IPS DF 19.7 (cell line): Measurements from ENCODE around the gene CTDSPL2.
"Not testable (repeated sequence)": the region's sequence is repeated elsewhere in the genome, so short reads cannot be mapped to it uniquely, and the experiment has no call there.

Source experiments
- DNase-seq: peaks from one replicate; pipeline ENCODE4 v3.0.0-alpha.2; 2013; ENCODE audit warnings: low read depth, low spot score

CTDSPL2 gene

GRCh38 chr15:44482090-44482489 lies 54.7 kb downstream of the CTDSPL2 start:
- no peak for DNase-seq

DNA sequence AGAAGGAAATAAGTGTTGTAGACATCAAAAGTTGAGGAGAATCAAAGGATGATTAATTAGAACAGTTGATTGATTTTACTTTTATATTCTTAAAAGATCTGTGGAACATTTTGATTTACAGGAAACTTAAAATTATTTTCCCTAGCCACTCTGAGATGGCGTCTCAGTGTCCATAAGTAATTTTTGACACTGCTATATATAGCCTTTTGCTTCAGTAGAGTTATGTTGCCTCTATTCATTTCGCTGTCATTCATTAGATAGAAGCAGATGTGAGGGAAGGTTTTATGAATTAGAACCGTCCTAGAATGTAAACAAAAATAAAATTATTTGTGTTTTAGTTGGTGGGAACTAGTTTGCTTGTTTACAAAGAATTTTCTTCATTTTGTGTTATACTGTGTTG lies 58.5 kb downstream of the CTDSPL2 start:
- DNase-seq, result no peak

- DNase-seq, result no peak
Measured at GRCh38 chr15:44489464-44489863, 62.0 kb downstream of the CTDSPL2 start.

DNA sequence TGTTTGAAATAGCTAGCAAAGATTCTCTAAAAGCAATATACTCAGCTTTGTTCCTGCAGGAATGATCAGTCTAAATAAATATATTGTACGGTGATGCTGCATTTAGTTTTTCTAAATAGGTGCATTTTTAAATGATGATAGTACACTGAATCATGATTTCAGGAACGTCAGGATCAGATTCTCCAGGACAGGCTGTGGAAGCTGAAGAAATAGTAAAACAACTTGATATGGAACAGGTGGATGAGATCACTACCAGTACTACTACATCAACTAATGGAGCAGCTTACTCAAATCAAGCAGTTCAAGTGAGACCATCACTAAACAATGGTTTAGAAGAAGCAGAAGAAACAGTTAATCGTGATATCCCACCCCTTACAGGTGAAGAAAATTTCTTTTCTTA lies 63.2 kb downstream of the CTDSPL2 start:
- no peak for DNase-seq

GRCh38 chr15:44492040-44492439 lies 64.6 kb downstream of the CTDSPL2 start:
- no peak for DNase-seq

DNA sequence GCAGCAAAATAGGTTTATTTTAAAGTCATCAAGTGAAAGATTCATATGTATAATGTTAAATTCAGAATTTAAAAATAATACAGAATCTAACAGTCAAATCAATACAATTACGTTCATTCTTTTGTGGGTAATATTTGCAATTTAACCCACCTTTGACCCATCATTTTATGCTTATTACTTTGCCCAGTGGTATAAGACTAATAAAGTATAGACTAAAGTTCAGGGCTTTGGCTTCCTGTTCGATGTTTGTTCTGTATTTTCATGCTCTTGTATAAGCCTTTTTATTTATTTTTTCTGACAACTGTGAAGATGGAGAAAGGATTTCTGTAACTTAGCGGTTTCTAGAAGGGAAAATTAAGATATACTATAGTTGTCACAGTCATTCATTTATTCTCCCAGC lies 65.2 kb downstream of the CTDSPL2 start:
- no peak for DNase-seq

DNA sequence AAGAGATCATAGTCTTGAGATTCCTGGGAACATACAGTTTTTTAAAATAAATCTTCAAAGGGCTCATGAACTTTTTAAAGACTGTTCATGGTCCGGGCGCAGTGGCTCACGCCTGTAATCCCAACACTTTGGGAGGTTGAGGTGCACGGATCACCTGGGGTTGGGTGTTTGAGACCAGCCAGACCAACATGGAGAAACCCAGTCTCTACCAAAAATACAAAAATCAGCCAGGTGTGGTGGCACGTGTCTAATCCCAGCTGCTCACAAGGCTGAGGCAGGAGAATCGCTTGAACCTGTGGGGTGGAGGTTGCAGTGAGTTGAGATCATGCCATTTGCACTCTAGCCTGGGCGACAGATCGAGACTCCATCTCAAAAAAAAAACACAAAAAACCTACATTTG lies 68.1 kb downstream of the CTDSPL2 start:
- DNase-seq, result no peak

DNA sequence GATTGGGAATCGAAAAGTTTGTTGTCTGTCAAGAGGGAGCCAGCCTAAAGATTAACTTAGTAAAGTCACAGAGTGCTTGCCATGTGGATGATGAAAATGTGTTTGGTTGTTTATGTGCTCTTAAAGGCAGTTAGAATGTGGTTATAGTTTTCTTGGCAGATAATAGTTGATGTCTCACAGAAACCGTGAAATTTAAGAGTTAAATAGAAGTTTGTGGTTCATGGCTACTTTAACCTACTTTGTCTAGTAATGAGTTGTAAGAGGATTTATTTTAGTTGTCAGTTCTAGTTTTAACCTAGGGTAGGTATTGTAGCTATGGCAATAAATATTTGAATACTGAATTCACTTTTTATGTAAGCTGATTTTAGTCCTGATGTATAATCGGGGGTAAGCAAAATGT lies 73.1 kb downstream of the CTDSPL2 start:
- no peak for DNase-seq

- peak; percentile 2 for DNase-seq
Measured at GRCh38 chr15:44501768-44502366, 74.4 kb downstream of the CTDSPL2 start.

- no peak for DNase-seq
Measured at GRCh38 chr15:44516436-44516835, 89.0 kb downstream of the CTDSPL2 start.

DNA sequence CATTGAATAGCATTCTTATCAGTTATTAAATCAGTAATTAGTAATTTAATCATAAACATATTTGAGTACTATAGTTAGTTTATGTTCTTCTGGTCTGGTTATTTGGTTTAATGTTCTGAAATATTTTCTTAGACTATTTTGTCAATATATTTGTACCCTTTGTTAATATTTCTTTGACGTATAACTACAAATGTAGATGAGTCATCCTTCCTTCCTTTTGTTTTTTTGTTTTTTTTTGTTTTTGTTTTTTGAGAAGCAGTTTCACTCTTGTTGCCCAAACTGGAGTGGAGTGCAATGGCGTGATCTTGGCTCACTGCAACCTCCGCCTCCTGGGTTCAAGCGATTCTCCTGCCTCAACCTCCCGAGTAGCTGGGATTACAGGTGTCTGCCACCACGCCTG lies 92.1 kb downstream of the CTDSPL2 start:
- DNase-seq, result no peak

DNA sequence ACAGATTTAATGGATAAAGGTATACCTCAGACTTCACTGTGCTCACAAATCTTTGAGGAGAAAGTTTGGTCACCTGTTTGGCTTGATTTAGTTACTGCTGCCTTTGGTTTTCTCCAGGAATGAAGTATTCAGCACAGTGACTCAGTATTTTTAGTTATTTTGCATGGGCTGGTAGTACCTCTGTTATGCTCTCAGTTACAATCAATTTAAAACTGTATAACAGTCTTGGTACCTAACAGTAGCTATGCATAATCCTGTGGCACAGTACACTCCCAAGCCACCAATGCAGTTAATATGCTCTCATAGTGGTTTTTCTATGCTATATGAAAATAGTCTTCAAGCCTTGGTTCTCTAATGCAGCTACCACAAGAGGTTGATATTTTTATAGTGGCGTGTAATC lies 97.6 kb downstream of the CTDSPL2 start:
- no peak for DNase-seq

DNA sequence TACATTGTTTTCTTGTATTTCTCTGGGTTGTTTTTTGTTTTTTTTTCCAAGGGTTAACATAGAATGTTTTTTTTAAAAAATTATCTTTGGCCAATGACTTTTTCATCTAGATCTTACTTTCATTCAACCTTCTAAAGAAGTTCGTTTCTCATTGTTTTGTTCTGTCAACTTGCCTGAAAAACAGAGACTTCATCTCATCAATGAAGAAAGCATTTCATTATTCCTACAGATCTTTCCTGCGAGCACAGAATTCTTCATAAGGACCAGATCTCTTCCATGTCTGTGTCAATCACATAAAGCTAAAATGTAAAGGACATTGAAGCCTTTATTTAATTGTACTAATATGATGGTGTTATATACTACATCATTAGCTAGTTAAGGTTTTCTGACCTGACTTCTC lies 99.8 kb downstream of the CTDSPL2 start:
- DNase-seq, result no peak

DNA sequence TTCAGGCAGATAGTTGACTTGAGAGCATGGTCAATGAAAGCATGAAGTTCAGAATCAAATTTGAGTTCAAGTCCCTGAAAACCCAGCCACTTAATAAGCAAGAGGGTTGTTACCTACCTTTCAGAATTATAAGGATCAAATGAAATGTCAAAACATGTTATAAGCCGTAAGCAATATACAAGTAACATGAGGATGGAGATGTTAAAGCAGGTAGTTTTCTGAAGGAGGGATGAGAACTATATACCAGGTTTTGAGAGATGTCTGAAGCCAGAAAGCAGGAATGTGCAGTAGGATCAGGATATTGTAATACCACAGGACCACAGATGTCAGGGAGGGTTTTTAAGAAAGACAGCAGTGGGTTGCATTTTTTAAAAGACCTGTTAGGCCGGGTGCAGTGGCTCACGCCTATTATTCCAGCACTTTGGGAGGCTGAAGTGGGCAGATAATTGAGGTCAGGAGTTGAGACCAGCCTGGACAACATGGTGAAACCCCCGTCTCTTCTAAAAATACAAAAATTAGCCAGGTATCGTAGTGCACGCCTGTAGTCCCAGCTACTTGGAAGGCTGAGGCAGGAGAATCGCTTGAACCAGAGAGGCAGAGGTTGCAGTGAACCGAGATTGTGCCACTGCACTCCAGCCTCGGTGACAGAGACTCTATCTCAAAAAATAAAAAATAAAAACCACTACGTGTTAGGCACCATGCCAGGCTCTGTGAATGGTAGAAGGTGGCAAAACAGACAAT lies 102.6 kb downstream of the CTDSPL2 start:
- no peak for DNase-seq

GRCh38 chr15:44530653-44531052 lies 103.2 kb downstream of the CTDSPL2 start:
- DNase-seq, result no peak

DNA sequence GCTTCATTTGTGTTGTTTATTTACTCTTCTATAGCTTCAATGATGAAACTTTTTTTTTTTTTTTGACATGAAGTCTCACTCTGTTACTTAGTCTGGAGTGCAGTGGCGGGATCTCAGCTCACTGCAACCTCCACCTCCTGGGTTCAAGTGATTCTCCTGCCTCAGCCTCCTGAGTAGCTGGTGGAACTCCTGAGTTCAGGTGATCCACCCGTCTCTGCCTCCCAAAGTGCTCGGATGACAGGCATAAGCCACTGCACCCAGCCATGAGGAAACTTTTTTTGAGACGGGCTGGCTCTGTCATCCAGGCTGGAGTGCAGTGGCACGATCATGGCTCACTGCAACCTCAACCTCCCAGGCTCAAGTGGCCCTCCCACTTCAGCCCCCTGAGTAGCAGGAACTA lies 104.8 kb downstream of the CTDSPL2 start:
- DNase-seq, result not testable (repeated sequence)

- no peak for DNase-seq
Measured at GRCh38 chr15:44532689-44533088, 105.3 kb downstream of the CTDSPL2 start.

- DNase-seq, result no peak
Measured at GRCh38 chr15:44535092-44535491, 107.7 kb downstream of the CTDSPL2 start.

- DNase-seq, result no peak
Measured at GRCh38 chr15:44535523-44536301, 108.3 kb downstream of the CTDSPL2 start.

GRCh38 chr15:44536302-44536961 lies 109.0 kb downstream of the CTDSPL2 start:
- DNase-seq, result peak; percentile 71

- peak; percentile 69 for DNase-seq
Measured at GRCh38 chr15:44536962-44537734, 109.7 kb downstream of the CTDSPL2 start, which contains the start of gene EIF3J. EIF3J (plus strand) TSS chr15:44537147; CDS start chr15:44537195, 48 bp downstream.
